Smooth muscle cell (in vitro differentiated cells): ENCODE measurements around the gene ERICH6. TPM values are rescaled to one million over a fixed set of nuclear protein-coding genes. Genes with fewer than 3 reads are reported as not detected.

Source experiments
- DNase-seq: peaks from one replicate; lab custom pipeline; 2025; ENCODE audit not compliant: unreplicated experiment; lab: John Stamatoyannopoulos, UW
- H2AFZ ChIP-seq: fragments of 200-600 bp; sonication (generic); 2 replicates; pipeline ENCODE4 v1.6.0; 2016; ENCODE audit warnings: antibody characterized with exemption, low read depth, mild to moderate bottlenecking
- H3F3A ChIP-seq: fragments of 200-600 bp; sonication (generic); 2 replicates; pipeline ENCODE4 v1.6.0; 2017; ENCODE audit warnings: antibody characterized with exemption, low read depth
- H3K27ac ChIP-seq: fragments of 200-600 bp; sonication (generic); 2 replicates; pipeline ENCODE4 v1.5.1; 2016; ENCODE audit warnings: low read depth, mild to moderate bottlenecking
- H3K27me3 ChIP-seq: fragments of 200-600 bp; sonication (generic); 2 replicates; pipeline ENCODE4 v1.6.1; 2016; ENCODE audit warnings: low read depth, mild to moderate bottlenecking
- H3K36me3 ChIP-seq: fragments of 200-600 bp; sonication (generic); 2 replicates; pipeline ENCODE4 v1.5.1; 2016; ENCODE audit warnings: low read depth
- H3K4me1 ChIP-seq: fragments of 200-600 bp; sonication (generic); 2 replicates; pipeline ENCODE4 v1.5.1; 2016; ENCODE audit warnings: low read depth
- H3K4me2 ChIP-seq: fragments of 200-600 bp; sonication (generic); 2 replicates; pipeline ENCODE4 v1.6.0; 2016; ENCODE audit warnings: mild to moderate bottlenecking
- H3K4me3 ChIP-seq: fragments of 200-600 bp; sonication (generic); 2 replicates; pipeline ENCODE4 v1.5.1; 2016; ENCODE audit warnings: mild to moderate bottlenecking
- H3K79me2 ChIP-seq: fragments of 200-600 bp; sonication (generic); 2 replicates; pipeline ENCODE4 v1.6.0; 2016; ENCODE audit warnings: low read depth, mild to moderate bottlenecking
- H3K9ac ChIP-seq: fragments of 200-600 bp; sonication (generic); 2 replicates; pipeline ENCODE4 v1.6.0; 2016; ENCODE audit warnings: low read depth
- H3K9me3 ChIP-seq: fragments of 200-600 bp; sonication (generic); replicated peaks from 2 replicates; pipeline ENCODE4 v1.5.1; 2016; ENCODE audit warnings: low read depth
- H4K20me1 ChIP-seq: fragments of 200-600 bp; sonication (generic); 2 replicates; pipeline ENCODE4 v1.6.0; 2016; ENCODE audit warnings: low read depth
- WGBS: methylation state at CpG from one replicate; pipeline ENCODE4 v1.1.7; 2016; ENCODE audit warnings: low lambda C conversion rate; 5-methylcytosine and 5-hydroxymethylcytosine counted together
- polyA plus RNA-seq: library from polyadenylated mRNA; unstranded; fragments of >200 nt; fragmentation: Nextera tagmentation; extraction: Ambion mirVana; gene quantifications from 2 replicates; pipeline ENCODE4 v1.2.1, GENCODE V29; 2016
- total RNA-seq: library from RNA; depleted of rRNA; stranded (reverse); fragments of >200 nt; gene quantifications from 2 replicates; pipeline ENCODE4 v1.2.3, GENCODE V29; 2014
- TF ChIP-seq, protein P1 (sequence below): fragments of 200-600 bp; sonication (generic); IDR thresholded peaks from 2 replicates; pipeline ENCODE4 v1.5.1; 2017; ENCODE audit warnings: borderline replicate concordance, mild to moderate bottlenecking, antibody characterized with exemption; ENCODE audit not compliant: insufficient read depth, poor library complexity, severe bottlenecking

Gene ERICH6
- total and polyA plus RNA-seq, 2 experiments from 2014 or later = 0.38 TPM; not detected in 1

DNA sequence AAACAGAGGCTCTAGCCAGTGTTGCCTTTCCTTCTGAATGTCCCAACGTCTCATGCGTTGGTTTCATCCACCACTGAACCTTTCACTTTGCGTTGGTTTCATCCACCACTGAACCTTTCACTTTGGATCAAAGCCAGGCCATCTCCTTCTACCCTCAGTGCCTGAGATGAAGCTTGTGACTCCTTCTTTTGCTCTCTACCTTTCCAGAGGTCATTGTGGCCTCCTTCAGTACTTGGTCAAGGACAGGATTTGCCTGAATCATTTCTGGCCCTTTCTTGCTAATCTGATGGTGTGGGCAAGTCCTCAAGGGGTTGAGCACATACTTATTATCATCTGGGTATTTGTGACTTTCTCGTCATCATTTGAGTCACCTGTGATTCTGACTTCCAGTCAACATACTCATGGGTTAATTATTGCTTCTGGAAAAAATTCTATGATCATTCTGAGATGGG, 50.6 kb downstream of the ERICH6 start:
- Histone ChIP-seq H3K4me3 (no peak overlapping the region), H3K4me1 (no peaks in the 10 kb centered on the region), H3K4me2 (no peak overlapping the region), H2AFZ (no peak overlapping the region), H3F3A (no peaks in the 10 kb centered on the region), H3K36me3 (no peaks in the 10 kb centered on the region), H4K20me1 (no peaks in the 10 kb centered on the region), H3K27me3 (no peaks in the 10 kb centered on the region), H3K9me3 (no peaks in the 10 kb centered on the region), H3K27ac (no peak overlapping the region), H3K79me2 (no peaks in the 10 kb centered on the region), H3K9ac (no peak overlapping the region)
- no peak for DNase-seq
- WGBS = 98% methylated on average over 4 of the region's 4 CpGs
- TF ChIP-seq, protein P1, sequence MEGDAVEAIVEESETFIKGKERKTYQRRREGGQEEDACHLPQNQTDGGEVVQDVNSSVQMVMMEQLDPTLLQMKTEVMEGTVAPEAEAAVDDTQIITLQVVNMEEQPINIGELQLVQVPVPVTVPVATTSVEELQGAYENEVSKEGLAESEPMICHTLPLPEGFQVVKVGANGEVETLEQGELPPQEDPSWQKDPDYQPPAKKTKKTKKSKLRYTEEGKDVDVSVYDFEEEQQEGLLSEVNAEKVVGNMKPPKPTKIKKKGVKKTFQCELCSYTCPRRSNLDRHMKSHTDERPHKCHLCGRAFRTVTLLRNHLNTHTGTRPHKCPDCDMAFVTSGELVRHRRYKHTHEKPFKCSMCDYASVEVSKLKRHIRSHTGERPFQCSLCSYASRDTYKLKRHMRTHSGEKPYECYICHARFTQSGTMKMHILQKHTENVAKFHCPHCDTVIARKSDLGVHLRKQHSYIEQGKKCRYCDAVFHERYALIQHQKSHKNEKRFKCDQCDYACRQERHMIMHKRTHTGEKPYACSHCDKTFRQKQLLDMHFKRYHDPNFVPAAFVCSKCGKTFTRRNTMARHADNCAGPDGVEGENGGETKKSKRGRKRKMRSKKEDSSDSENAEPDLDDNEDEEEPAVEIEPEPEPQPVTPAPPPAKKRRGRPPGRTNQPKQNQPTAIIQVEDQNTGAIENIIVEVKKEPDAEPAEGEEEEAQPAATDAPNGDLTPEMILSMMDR = no peak

DNA sequence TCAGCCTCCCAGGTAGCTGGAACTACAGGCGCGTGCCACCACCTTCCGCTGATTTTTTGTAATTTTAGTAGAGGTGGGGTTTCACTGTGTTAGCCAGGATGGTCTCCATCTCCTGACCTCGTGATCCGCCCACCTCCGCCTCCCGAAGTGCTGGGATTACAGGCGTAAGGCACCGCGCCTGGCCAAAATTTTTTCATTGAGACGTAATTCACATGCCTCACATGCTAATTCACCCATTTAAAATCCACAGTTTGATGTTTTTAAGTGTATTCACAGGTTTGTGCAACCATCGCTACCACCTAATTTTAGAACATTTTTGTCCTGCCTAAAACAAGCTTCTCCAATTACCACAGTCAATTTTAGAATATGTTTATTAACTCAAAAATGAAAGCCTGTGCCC, 63.5 kb downstream of the ERICH6 start:
- no peak overlapping the region for H2AFZ ChIP-seq
- H4K20me1 ChIP-seq = no peaks in the 10 kb centered on the region
- no peaks in the 10 kb centered on the region for H3K9me3 ChIP-seq
- H3F3A ChIP-seq = no peaks in the 10 kb centered on the region
- no peak overlapping the region for H3K27ac ChIP-seq
- H3K79me2 ChIP-seq = no peaks in the 10 kb centered on the region
- no peak for DNase-seq
- no peaks in the 10 kb centered on the region for H3K27me3 ChIP-seq
- H3K36me3 ChIP-seq = no peaks in the 10 kb centered on the region
- H3K9ac ChIP-seq = no peak overlapping the region
- H3K4me2 ChIP-seq = no peak overlapping the region
- TF ChIP-seq, protein P1 = no peak
- H3K4me3 ChIP-seq = no peak overlapping the region
- H3K4me1 ChIP-seq = peaks cover 6% of the 10 kb centered on the region
- 96% methylated on average over 12 of the region's 12 CpGs for WGBS

DNA sequence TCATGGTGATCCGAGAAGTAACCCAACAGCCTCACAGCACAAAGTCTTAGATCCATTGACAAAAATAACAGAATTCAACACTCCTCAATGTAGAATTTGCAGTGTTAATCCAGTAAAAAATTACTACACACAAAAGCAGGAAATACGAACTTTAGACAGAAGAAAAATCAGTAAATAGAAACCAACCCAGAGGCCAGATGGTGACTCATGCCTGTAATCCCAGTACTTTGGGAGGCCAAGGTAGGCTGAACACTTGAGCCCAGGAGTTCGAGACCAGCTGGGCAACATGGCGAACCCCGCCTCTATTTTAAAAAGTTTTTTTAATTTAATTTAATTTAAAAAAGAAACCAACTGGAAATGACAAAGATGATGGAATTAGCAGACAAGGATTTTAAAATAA, 64.5 kb downstream of the ERICH6 start:
- no peaks in the 10 kb centered on the region for H4K20me1 ChIP-seq
- no peak overlapping the region for H2AFZ ChIP-seq
- WGBS = 89% methylated on average over 5 of the region's 5 CpGs

DNA sequence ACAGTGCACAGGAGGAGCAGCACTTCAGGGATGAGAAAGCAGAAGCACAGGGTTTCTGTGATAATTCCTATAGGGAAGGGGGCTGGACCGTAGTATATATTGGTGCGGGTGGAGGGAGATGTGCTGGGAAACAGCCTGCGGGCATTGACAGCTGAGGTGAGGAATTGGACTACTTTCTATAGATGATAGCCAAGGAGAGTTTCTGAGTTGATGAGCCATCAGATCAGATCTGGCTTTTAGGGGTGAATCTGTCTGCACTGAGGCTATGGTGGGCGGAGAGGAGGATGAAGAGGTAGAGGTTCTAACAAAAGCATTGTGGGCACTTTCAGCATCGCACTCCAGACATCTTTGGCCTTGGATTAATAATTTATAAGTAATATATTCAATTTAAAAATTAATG, 67.5 kb downstream of the ERICH6 start:
- 93% methylated on average over 5 of the region's 5 CpGs for WGBS
- Histone ChIP-seq H3K4me3 (no peak overlapping the region), H3K4me2 (no peak overlapping the region), H3K9me3 (no peaks in the 10 kb centered on the region), H3K9ac (no peak overlapping the region), H2AFZ (no peak overlapping the region), H3K79me2 (no peaks in the 10 kb centered on the region), H3K36me3 (no peaks in the 10 kb centered on the region), H3F3A (no peaks in the 10 kb centered on the region), H3K4me1 (peaks cover 8% of the 10 kb centered on the region), H4K20me1 (no peaks in the 10 kb centered on the region), H3K27me3 (no peaks in the 10 kb centered on the region), H3K27ac (no peak overlapping the region)
- TF ChIP-seq, protein P1 = no peak
- no peak for DNase-seq

More for the DNA sequence above, 64.5 kb downstream of the ERICH6 start:
- Histone ChIP-seq H3K9ac (no peak overlapping the region), H3K4me1 (peaks cover 8% of the 10 kb centered on the region), H3K9me3 (no peaks in the 10 kb centered on the region), H3K36me3 (no peaks in the 10 kb centered on the region), H3F3A (no peaks in the 10 kb centered on the region), H3K4me3 (no peak overlapping the region), H3K27me3 (no peaks in the 10 kb centered on the region), H3K4me2 (no peak overlapping the region), H3K79me2 (no peaks in the 10 kb centered on the region), H3K27ac (no peak overlapping the region)
- no peak for DNase-seq
- TF ChIP-seq, protein P1 = no peak
